DOHH2 (cell line): Measurements from ENCODE around the gene HIVEP3.

ENCODE experiments used
- H3F3A ChIP-seq: fragments of 200-600 bp; sonication (generic), shearing (Covaris generic); 2 replicates; pipeline ENCODE4 v1.6.0; 2016; ENCODE audit warnings: antibody characterized with exemption, mild to moderate bottlenecking; ENCODE audit not compliant: control insufficient read depth, insufficient read depth
- H3K27ac ChIP-seq: fragments of 200-600 bp; sonication (generic); 2 replicates; pipeline ENCODE4 v1.5.1; 2014; ENCODE audit warnings: low read depth, mild to moderate bottlenecking, low read length, moderate library complexity
- H3K27me3 ChIP-seq: fragments of 200-600 bp; sonication (generic); 2 replicates; pipeline ENCODE4 v1.6.1; 2014; ENCODE audit warnings: mild to moderate bottlenecking, low read length, mixed read lengths; ENCODE audit not compliant: control insufficient read depth
- H3K36me3 ChIP-seq: fragments of 200-600 bp; sonication (generic); 2 replicates; pipeline ENCODE4 v1.6.1; 2014; ENCODE audit warnings: mild to moderate bottlenecking, low read length, moderate library complexity, mixed read lengths; ENCODE audit not compliant: control insufficient read depth
- H3K4me1 ChIP-seq: fragments of 200-600 bp; sonication (generic); 2 replicates; pipeline ENCODE4 v1.6.1; 2014; ENCODE audit warnings: mild to moderate bottlenecking, low read length, mixed read lengths; ENCODE audit not compliant: control insufficient read depth
- H3K4me2 ChIP-seq: fragments of 200-600 bp; sonication (generic); 2 replicates; pipeline ENCODE4 v1.6.0; 2014; ENCODE audit warnings: mild to moderate bottlenecking, low read length, moderate library complexity
- H3K4me3 ChIP-seq: fragments of 200-600 bp; sonication (generic); 2 replicates; pipeline ENCODE4 v1.5.1; 2014; ENCODE audit warnings: mild to moderate bottlenecking, low read length, mixed read lengths
- H3K79me2 ChIP-seq: fragments of 200-600 bp; sonication (generic); 2 replicates; pipeline ENCODE4 v1.6.1; 2014; ENCODE audit warnings: mild to moderate bottlenecking, low read length, mixed read lengths; ENCODE audit not compliant: control insufficient read depth
- H3K9me2 ChIP-seq: fragments of 200-600 bp; sonication (generic); replicated peaks from 2 replicates; pipeline ENCODE4 v1.6.1; 2014; ENCODE audit warnings: mild to moderate bottlenecking, low read length, mixed read lengths; ENCODE audit not compliant: control insufficient read depth
- H3K9me3 ChIP-seq: fragments of 200-600 bp; sonication (generic); 2 replicates; pipeline ENCODE4 v1.6.1; 2014; ENCODE audit warnings: antibody characterized with exemption, low read length, mixed read lengths; ENCODE audit not compliant: control insufficient read depth, insufficient read depth
- H4K20me1 ChIP-seq: fragments of 200-600 bp; sonication (generic); 2 replicates; pipeline ENCODE4 v1.6.0; 2014; ENCODE audit warnings: low read depth, mild to moderate bottlenecking, antibody characterized with exemption, low read length, moderate library complexity; ENCODE audit not compliant: control insufficient read depth, insufficient read depth
- EZH2phosphoT487 ChIP-seq: fragments of 200-600 bp; sonication (generic); IDR thresholded peaks from 2 replicates; pipeline ENCODE4 v1.6.1; 2017; ENCODE audit warnings: borderline replicate concordance, mild to moderate bottlenecking, antibody characterized with exemption, low read length, moderate library complexity, mixed read lengths
- TF ChIP-seq, protein P1 (sequence below): fragments of 200-600 bp; sonication (generic); IDR thresholded peaks from one replicate; pipeline ENCODE4 v1.5.1; 2014; ENCODE audit warnings: antibody characterized with exemption, mild to moderate bottlenecking, low read depth, low read length; ENCODE audit not compliant: poor library complexity, severe bottlenecking

The HIVEP3 gene

GRCh38 chr1:41728403-41729202 lies 190.1 kb downstream of the HIVEP3 start:
- H3K9me2 ChIP-seq = no peaks in the 10 kb centered on the region
- H3K36me3 ChIP-seq = no peaks in the 10 kb centered on the region
- no peaks in the 10 kb centered on the region for H3K27me3 ChIP-seq
- H4K20me1 ChIP-seq = no peaks in the 10 kb centered on the region
- H3K27ac ChIP-seq = no peak overlapping the region; the same call in 1 of the 2 replicates
- H3K4me2 ChIP-seq = peak overlapping the region; percentile 79
- no peak for TF ChIP-seq EZH2phosphoT487
- TF ChIP-seq, protein P1, sequence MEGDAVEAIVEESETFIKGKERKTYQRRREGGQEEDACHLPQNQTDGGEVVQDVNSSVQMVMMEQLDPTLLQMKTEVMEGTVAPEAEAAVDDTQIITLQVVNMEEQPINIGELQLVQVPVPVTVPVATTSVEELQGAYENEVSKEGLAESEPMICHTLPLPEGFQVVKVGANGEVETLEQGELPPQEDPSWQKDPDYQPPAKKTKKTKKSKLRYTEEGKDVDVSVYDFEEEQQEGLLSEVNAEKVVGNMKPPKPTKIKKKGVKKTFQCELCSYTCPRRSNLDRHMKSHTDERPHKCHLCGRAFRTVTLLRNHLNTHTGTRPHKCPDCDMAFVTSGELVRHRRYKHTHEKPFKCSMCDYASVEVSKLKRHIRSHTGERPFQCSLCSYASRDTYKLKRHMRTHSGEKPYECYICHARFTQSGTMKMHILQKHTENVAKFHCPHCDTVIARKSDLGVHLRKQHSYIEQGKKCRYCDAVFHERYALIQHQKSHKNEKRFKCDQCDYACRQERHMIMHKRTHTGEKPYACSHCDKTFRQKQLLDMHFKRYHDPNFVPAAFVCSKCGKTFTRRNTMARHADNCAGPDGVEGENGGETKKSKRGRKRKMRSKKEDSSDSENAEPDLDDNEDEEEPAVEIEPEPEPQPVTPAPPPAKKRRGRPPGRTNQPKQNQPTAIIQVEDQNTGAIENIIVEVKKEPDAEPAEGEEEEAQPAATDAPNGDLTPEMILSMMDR = no peak
- H3K79me2 ChIP-seq = no peaks in the 10 kb centered on the region
- peaks cover 38% of the 10 kb centered on the region for H3K4me1 ChIP-seq
- 0 out of 2 replicates have a peak overlapping the region, but pooled peaks have one; percentile 5 for H3K4me3 ChIP-seq
- H3F3A ChIP-seq = 0 out of 2 replicates have a peak, but pooled peaks cover 2% of the 10 kb centered on the region
- H3K9me3 ChIP-seq = no peaks in the 10 kb centered on the region

DNA sequence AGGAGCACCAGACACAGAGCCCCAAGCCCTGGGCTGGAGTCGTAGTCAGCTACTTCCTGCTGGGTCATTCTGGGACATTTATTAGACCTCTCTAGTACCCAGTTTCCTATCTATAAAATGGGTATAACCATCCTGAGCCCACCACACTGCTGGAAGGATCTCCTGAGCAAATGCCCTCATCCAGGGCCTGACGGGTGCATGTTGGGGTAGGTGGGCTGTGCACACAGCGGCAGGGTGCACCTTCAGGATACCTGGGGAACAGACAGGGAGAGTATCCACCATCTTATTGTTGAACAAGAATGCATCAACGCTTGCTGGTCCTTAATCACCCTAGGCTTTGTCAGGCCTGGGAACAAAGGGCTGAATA lies 191.0 kb downstream of the HIVEP3 start:
- Histone ChIP-seq H3K27me3 (no peaks in the 10 kb centered on the region), H3K4me2 (peak overlapping the region; percentile 79), H3K27ac (peak overlapping the region; percentile 82)

GRCh38 chr1:41726899-41727748 lies 191.6 kb downstream of the HIVEP3 start:
- no peaks in the 10 kb centered on the region for H3K9me3 ChIP-seq
- no peak for TF ChIP-seq EZH2phosphoT487
- TF ChIP-seq, protein P1 = peak; percentile 59
- peak overlapping the region; percentile 79 for H3K4me2 ChIP-seq
- H3K4me1 ChIP-seq = peaks cover 38% of the 10 kb centered on the region
- peak overlapping the region; percentile 82 for H3K27ac ChIP-seq
- H4K20me1 ChIP-seq = no peaks in the 10 kb centered on the region
- H3K27me3 ChIP-seq = no peaks in the 10 kb centered on the region
- no peaks in the 10 kb centered on the region for H3K36me3 ChIP-seq
- H3F3A ChIP-seq = 0 out of 2 replicates have a peak, but pooled peaks cover 2% of the 10 kb centered on the region
- H3K4me3 ChIP-seq = peak overlapping the region; percentile 49
- no peaks in the 10 kb centered on the region for H3K79me2 ChIP-seq
- no peaks in the 10 kb centered on the region for H3K9me2 ChIP-seq

More for the DNA sequence above, 191.0 kb downstream of the HIVEP3 start:
- H3K9me3 ChIP-seq = no peaks in the 10 kb centered on the region
- H3K9me2 ChIP-seq = no peaks in the 10 kb centered on the region
- H3K4me3 ChIP-seq = peak overlapping the region; percentile 49
- no peaks in the 10 kb centered on the region for H3K36me3 ChIP-seq
- no peak for TF ChIP-seq EZH2phosphoT487
- TF ChIP-seq, protein P1 = no peak
- H3K79me2 ChIP-seq = no peaks in the 10 kb centered on the region
- H3F3A ChIP-seq = 0 out of 2 replicates have a peak, but pooled peaks cover 2% of the 10 kb centered on the region
- H4K20me1 ChIP-seq = no peaks in the 10 kb centered on the region
- peaks cover 38% of the 10 kb centered on the region for H3K4me1 ChIP-seq
